HG03159 (cell line): ENCODE results near the gene FGF19.
A peak's percentile ranks its signal among the peaks of the same experiment; 100 is the strongest.
"Not testable (repeated sequence)": the region's sequence is repeated elsewhere in the genome, so short reads cannot be mapped to it uniquely, and the experiment has no call there.

Experiments
- ATAC-seq: cut with Tn5 transposase; IDR thresholded peaks from one replicate; pipeline ENCODE4 v1.9.1; 2021; ENCODE audit warnings: mild to moderate bottlenecking, moderate library complexity; ENCODE audit not compliant: unreplicated experiment

Gene FGF19

DNA sequence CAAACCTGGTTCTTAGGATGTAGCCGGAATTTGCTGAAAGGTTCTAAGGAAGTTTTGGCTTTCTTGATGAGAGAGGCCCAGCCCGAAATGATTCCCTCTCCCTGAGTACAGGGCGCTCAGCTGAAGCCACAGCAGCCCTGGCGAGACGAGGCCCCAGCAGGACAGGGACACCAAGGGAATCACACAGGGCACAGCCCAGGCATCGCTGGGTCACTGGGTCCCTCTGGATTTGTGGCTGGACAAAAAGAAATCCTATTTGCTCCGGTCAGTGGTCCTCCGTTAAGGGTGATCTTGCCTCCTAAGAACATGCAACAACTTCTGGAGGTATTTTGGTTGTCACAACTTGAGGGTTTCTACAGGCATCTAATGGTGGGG, 6.4 kb downstream of the FGF19 start:
- ATAC-seq: no peak

- ATAC-seq: no peak
Observed at GRCh38 chr11:69696749-69697468, 6.9 kb downstream of the FGF19 start.

GRCh38 chr11:69695995-69696394, 7.8 kb downstream of the FGF19 start:
- not testable (repeated sequence) for ATAC-seq

DNA sequence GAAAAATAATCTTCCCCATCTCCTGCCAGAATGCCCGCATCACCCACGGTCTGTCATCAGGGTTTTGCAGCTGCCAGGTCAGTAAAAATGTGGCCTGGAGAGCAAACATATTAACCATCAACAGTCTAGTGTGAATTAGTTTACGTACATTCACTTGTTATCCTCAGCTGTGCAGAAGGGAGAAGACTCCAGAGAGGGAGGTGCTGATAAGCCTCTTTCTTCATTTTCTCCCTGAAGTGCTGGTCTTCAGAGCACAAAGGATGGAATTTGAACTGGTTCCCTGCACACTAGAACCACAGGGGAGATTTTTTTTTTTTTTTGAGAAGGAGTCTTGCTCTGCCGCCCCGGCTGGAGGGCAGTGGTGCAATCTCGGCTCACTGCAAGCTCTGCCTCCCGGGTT, 8.2 kb downstream of the FGF19 start:
- ATAC-seq: no peak

GRCh38 chr11:69694781-69695180, 9.0 kb downstream of the FGF19 start:
- no peak for ATAC-seq

DNA sequence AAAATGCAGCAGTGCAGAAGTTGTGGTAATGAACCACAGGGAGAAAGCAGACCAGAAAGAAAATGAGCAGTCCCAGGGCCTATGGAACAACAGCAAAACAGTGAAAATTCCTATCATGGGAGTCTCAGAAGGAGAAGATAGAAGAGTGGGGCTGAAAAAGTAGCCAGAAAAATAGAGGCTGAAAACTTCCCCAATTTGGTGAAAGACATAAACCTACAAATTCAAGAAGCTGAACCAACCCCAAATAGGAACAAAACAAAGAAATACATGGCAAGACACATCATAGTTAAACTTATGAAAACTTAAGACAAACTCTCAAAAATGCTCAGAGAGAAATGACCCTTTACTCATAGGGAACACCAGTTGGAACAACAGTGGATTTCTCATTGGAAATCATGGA, 11.4 kb downstream of the FGF19 start:
- no peak for ATAC-seq

DNA sequence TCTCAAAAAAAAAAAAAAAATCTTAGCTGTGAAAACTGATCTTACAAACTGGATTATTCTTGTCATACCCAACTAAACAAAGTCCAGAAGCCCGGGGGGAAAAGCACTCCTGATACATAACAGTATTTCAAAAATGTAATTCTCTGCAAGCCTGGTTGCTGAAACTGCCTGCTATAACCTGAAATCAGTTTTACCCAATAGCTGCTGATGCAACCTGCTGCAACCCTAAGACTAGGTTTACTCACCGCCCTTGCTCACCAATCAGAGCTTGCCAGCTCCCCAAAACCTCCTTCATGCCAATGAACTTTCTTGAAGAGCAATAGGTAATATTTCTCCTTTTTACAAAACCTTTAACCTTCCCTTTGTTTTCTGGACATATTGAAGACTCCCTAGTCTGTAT, 12.4 kb downstream of the FGF19 start:
- ATAC-seq: no peak

DNA sequence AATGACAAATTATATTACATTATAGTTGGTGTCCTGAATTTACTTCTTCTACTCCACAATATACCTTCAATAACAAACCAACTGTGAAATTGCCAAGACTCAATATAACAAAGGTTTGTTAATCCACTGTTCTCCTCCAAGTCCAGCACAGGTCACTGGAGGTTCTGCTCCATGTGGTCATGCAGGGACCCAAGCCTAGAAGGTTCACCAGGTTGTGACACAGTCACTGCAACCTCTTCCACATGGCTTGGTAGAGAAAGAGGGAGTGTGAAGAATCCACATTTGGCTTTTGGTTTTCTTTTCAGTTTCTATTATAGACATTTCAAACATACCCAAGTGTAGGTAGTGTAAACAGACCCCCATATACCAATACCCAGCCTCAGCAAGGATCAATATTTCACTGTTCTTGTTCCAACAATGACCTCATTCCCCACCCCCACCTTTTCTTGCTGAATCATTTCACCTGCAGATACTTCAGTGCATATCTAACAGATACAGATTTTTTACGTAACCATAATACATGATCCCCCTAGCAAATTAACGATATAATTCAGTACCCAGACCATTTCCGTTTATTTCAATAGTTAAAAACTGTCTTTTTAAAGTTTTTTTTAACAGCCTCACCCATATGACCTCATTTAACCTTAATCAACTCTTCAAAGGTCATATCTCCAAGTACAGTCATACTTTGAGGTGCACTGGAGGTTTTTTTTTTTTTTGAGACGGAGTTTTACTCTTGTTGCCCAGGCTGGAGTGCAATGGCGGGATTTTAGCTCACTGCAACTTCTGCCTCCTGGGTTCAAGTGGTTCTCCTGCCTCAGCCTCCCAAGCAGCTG, 14.1 kb downstream of the FGF19 start:
- ATAC-seq: no peak

- ATAC-seq: not testable (repeated sequence)
Observed at GRCh38 chr11:69687969-69688771, 15.7 kb downstream of the FGF19 start.

GRCh38 chr11:69686856-69687255, 17.0 kb downstream of the FGF19 start:
- no peak for ATAC-seq

DNA sequence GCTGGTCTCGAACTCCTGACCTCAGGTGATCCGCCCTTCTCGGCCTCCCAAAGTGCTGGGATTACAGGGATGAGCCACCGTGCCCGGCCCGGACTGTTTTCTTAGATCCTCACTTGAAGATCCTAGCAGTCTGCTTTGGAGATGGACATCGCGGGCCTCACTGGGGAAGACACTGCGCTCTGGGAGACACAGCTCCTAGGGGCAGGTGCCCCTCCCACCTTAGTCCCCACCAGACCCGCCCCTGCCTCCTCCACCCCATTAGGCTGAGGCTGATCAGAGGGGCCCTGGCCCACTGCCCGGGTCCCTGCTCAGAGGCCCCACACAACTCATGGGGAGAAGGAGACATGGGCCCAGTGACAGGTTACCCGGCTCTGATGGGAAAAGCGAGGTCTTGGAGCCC, 17.4 kb downstream of the FGF19 start:
- ATAC-seq: no peak

DNA sequence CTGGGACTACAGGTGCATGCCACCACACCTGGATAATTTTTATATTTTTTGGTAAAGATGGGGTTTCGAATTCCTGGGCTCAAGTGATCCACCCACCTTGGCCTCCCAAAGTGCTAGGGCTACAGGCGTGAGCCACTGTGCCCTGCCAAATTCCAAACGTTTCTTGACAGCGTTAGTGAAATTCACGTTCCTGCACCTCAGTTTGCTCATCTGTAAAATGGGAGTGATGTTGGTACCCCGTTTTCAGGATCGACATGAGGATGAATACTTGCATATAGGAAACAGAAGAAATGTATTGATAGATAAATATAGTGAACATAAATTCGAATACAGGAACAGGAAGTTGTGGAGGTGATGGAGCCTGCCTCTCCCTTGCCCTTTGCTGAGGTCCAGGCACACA, 18.5 kb downstream of the FGF19 start:
- ATAC-seq: no peak

DNA sequence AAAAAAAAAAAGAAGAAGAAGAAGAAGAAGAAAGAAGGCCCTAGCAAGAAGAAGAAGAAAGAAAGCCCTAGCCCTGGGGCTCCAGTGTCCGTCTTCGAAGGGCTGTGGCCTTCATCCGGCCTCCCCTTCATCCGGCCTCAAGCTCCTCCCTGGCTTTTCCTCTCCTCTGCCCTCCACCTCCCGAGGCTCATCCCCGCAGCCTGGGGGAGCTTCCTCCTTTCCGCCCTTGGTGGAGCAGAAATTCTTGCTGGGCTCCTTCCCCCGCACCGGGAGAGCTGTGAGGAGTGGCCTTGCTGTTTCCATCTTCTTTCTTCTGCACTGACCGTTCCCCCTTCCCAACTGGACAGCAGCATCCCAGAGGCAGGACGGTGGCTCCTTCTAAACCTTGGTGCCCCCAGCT, 19.2 kb downstream of the FGF19 start:
- no peak for ATAC-seq

GRCh38 chr11:69683764-69684333, 20.0 kb downstream of the FGF19 start:
- no peak for ATAC-seq

- ATAC-seq: no peak
Observed at GRCh38 chr11:69682681-69683326, 21.0 kb downstream of the FGF19 start.

DNA sequence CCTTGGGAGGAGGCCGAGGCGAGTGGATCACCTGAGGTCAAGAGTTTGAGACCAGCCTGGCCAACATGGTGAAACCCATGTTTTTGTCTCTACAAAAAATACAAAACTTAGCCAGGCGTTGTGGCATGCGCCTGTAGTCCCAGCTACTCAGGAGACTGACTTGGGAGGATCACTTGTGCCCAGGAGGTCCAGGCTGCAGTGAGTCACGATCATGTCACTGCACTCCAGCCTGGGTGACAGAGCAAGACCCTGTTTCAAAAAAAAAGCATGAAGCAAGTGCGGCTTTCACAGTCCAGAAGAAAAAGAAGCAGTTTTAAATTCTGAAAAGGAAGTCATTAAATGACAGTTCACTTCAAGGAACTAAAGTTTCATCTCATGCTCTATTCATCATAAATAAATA, 21.6 kb downstream of the FGF19 start:
- ATAC-seq: no peak

- ATAC-seq: no peak
Observed at GRCh38 chr11:69680688-69681087, 23.1 kb downstream of the FGF19 start.

DNA sequence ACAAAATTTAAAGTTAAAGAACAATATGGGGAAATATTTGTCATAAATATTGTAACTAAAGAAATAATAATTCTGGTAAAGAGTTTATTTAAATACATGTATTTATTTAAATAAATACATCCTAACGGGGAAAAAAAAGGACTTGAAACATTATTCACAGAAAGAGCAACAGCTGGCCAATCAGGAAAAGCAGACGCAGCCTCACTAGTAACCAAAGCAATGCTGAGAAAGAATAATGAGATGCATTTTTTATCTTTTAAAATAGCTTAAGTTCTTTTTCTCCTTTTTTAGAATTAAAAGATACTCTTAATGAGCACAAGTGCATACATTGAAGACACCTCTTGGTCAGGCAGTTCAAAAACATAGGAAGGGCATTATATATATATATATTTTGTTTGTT, 26.1 kb downstream of the FGF19 start:
- no peak for ATAC-seq

GRCh38 chr11:69674886-69675714, 28.7 kb downstream of the FGF19 start, which contains the start of gene LTO1:
Gene LTO1 (minus strand): TSS chr11:69675353. CDS start chr11:69675239, 114 bp downstream.
- peak; percentile 90 for ATAC-seq
